ENCODE measurements around the gene TRMT10C. TPM values are rescaled to one million over a fixed set of nuclear protein-coding genes. Genes with fewer than 3 reads are reported as not detected.
A peak's percentile ranks its signal among the peaks of the same experiment; 100 is the strongest.

The TRMT10C gene
- total and polyA plus RNA-seq, 12 donors = 10.4 to 81.3 (median 24.9) TPM

- H3K27ac ChIP-seq = peak overlapping the region; percentile 73 to 99 (median 96)
- H3K4me1 ChIP-seq (replicated peaks in 1 of 2) = peaks cover 0 to 15% of the 10 kb centered on the region in 2 donors
- intact Hi-C loops (cut with DNase I) = no loop called here
- H3K36me3 ChIP-seq (replicated peaks in 1 of 2) = no peaks in the 10 kb centered on the region
- H3K9me3 ChIP-seq (replicated peaks in 1 of 3) = no peaks in the 10 kb centered on the region
- WGBS, 4 donors = 10 to 13% (median 11%) methylated on average over 12 of the region's 12 CpGs
- TF ChIP-seq CTCF (IDR thresholded peaks at IDR 0.05) (no peak), POLR2A (IDR thresholded peaks at IDR 0.05) (no peak)
- H3K4me3 ChIP-seq = peak overlapping the region in 3 of 4 donors; percentile 31 to 95 (median 51)
- DNase-seq = no peak
- no peaks in the 10 kb centered on the region for H3K27me3 ChIP-seq
Observed at GRCh38 chr3:101513419-101513986, 48.2 kb upstream of the TRMT10C start.

- no peaks in the 10 kb centered on the region for H3K4me1 ChIP-seq (replicated peaks in 1 of 2)
- intact Hi-C loops (cut with DNase I) = no loop called here
- no peak overlapping the region for H3K27ac ChIP-seq
- H3K27me3 ChIP-seq = no peaks in the 10 kb centered on the region
- no peaks in the 10 kb centered on the region for H3K9me3 ChIP-seq (replicated peaks in 1 of 3)
- no peak for TF ChIP-seq CTCF (IDR thresholded peaks at IDR 0.05)
- no peak for TF ChIP-seq POLR2A (IDR thresholded peaks at IDR 0.05)
- 57 to 72% (median 63%) methylated on average over 2 to 3 of the region's 3 CpGs for whole genome bisulfite sequencing, 4 donors
- H3K36me3 ChIP-seq (replicated peaks in 1 of 2) = no peaks in the 10 kb centered on the region
- DNase-seq = no peak
- no peak overlapping the region for H3K4me3 ChIP-seq
Observed at GRCh38 chr3:101518421-101518871, 43.2 kb upstream of the TRMT10C start.

- Histone ChIP-seq H3K27me3 (no peaks in the 10 kb centered on the region), H3K4me1 (replicated peaks in 1 of 2) (no peaks in the 10 kb centered on the region), H3K36me3 (replicated peaks in 1 of 2) (no peaks in the 10 kb centered on the region), H3K4me3 (no peak overlapping the region), H3K9me3 (replicated peaks in 1 of 3) (no peaks in the 10 kb centered on the region), H3K27ac (no peak overlapping the region)
- intact Hi-C loops (cut with DNase I) = no loop called here
- WGBS, 4 donors = 60 to 68% (median 64%) methylated on average over 6 of the region's 6 CpGs
- TF ChIP-seq POLR2A (IDR thresholded peaks at IDR 0.05) (no peak), CTCF (IDR thresholded peaks at IDR 0.05) (no peak)
- DNase-seq = no peak
Observed at GRCh38 chr3:101519685-101520365, 41.8 kb upstream of the TRMT10C start.

- no peaks in the 10 kb centered on the region for H3K27me3 ChIP-seq
- no peak overlapping the region for H3K27ac ChIP-seq
- intact Hi-C loops (cut with DNase I) = no loop called here
- no peaks in the 10 kb centered on the region for H3K36me3 ChIP-seq (replicated peaks in 1 of 2)
- no peak for DNase-seq
- 57 to 65% (median 60%) methylated on average over 4 of the region's 4 CpGs for WGBS, 4 donors
- H3K4me3 ChIP-seq = no peak overlapping the region
- no peaks in the 10 kb centered on the region for H3K4me1 ChIP-seq (replicated peaks in 1 of 2)
- H3K9me3 ChIP-seq (replicated peaks in 1 of 3) = no peaks in the 10 kb centered on the region
- no peak for TF ChIP-seq CTCF (IDR thresholded peaks at IDR 0.05)
- TF ChIP-seq POLR2A (IDR thresholded peaks at IDR 0.05) = no peak
Observed at GRCh38 chr3:101521211-101521701, 40.4 kb upstream of the TRMT10C start.

All from adrenal gland (tissue), 12 donors.